ENCODE results near the gene COMP.

GRCh38 chr19:18773682-18774081 is 17.4 kb downstream of the COMP start:
- TF ChIP-seq RARB (CRISPR knock-in tag; IDR thresholded peaks at IDR 0.05), result no peak
- no peak for TF ChIP-seq GLIS3 (CRISPR knock-in tag; IDR thresholded peaks at IDR 0.05)
- no peak for TF ChIP-seq ZNF565 (CRISPR knock-in tag; conservative IDR thresholded peaks at IDR 0.05; ENCODE audit: low read depth)
- TF ChIP-seq CREB5 (CRISPR knock-in tag; IDR thresholded peaks at IDR 0.05; ENCODE audit: low read depth), result no peak
- TF ChIP-seq TOX (CRISPR knock-in tag; IDR thresholded peaks at IDR 0.05; ENCODE audit: borderline replicate concordance), result no peak
- no peak for TF ChIP-seq ZFP3 (CRISPR knock-in tag; IDR thresholded peaks at IDR 0.05)
- no peak for TF ChIP-seq TCF4 (CRISPR knock-in tag; IDR thresholded peaks at IDR 0.05; ENCODE audit: borderline replicate concordance)
- TF ChIP-seq ESRRG (CRISPR knock-in tag; IDR thresholded peaks at IDR 0.05), result no peak
- TF ChIP-seq CSRNP3 (CRISPR knock-in tag; IDR thresholded peaks at IDR 0.05), result no peak
- no peak for TF ChIP-seq PATZ1 (CRISPR knock-in tag; IDR thresholded peaks at IDR 0.05; ENCODE audit: borderline replicate concordance)
- TF ChIP-seq SNAI2 (CRISPR knock-in tag; IDR thresholded peaks at IDR 0.05), result no peak

Data from SK-N-SH treated with all-trans-retinoic acid at 6 μM for 48 hours (cell line).